GM12801 (cell line): ENCODE results near the gene FCHO1.

ENCODE experiments used
- TF ChIP-seq, protein P1 (sequence below): IDR thresholded peaks from one replicate; pipeline ENCODE4 v1.5.1; 2011; ENCODE audit warnings: control low read depth; ENCODE audit not compliant: insufficient read length; ENCODE audit errors: extremely low read depth

FCHO1 gene

DNA sequence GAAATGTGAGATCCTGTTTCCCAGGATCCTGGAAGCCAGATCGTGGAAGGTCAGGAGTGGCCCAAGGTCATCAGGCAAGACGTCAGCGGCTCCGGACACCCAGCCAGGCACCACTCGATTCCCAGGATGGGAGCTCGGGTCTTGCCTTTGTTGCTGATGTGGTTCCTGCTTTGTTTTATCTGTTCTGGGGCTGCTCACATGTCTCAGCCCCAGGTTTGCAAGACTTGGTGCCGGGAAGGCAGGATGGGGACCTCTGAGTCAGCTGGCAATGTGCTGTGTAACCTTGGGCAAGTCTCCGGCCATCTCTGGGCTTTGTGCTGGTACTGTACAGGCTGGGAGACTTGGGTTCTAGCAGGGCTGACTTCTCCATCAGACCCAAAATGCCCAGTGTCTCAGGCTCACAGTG lies 1.4 kb upstream of the FCHO1 start:
- TF ChIP-seq, protein P1, sequence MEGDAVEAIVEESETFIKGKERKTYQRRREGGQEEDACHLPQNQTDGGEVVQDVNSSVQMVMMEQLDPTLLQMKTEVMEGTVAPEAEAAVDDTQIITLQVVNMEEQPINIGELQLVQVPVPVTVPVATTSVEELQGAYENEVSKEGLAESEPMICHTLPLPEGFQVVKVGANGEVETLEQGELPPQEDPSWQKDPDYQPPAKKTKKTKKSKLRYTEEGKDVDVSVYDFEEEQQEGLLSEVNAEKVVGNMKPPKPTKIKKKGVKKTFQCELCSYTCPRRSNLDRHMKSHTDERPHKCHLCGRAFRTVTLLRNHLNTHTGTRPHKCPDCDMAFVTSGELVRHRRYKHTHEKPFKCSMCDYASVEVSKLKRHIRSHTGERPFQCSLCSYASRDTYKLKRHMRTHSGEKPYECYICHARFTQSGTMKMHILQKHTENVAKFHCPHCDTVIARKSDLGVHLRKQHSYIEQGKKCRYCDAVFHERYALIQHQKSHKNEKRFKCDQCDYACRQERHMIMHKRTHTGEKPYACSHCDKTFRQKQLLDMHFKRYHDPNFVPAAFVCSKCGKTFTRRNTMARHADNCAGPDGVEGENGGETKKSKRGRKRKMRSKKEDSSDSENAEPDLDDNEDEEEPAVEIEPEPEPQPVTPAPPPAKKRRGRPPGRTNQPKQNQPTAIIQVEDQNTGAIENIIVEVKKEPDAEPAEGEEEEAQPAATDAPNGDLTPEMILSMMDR, result no peak

DNA sequence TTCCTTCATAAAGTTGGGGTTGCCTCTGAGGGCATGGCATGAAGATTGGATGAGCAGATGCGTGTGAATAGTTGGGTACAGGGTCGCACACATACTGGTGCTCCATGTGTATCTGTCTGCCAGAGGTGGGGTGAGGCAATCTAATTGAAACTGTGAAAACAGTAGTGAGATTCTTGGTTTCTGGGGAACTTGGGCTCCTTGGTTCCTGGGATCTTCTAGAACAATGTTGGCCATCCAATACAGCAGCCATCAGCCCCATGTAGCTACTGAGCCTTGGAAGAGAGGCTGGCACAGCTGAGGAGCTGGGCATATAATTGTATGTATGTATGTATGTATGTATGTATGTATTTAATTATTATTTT lies 616 bp downstream of the FCHO1 start:
- TF ChIP-seq, protein P1, result no peak

DNA sequence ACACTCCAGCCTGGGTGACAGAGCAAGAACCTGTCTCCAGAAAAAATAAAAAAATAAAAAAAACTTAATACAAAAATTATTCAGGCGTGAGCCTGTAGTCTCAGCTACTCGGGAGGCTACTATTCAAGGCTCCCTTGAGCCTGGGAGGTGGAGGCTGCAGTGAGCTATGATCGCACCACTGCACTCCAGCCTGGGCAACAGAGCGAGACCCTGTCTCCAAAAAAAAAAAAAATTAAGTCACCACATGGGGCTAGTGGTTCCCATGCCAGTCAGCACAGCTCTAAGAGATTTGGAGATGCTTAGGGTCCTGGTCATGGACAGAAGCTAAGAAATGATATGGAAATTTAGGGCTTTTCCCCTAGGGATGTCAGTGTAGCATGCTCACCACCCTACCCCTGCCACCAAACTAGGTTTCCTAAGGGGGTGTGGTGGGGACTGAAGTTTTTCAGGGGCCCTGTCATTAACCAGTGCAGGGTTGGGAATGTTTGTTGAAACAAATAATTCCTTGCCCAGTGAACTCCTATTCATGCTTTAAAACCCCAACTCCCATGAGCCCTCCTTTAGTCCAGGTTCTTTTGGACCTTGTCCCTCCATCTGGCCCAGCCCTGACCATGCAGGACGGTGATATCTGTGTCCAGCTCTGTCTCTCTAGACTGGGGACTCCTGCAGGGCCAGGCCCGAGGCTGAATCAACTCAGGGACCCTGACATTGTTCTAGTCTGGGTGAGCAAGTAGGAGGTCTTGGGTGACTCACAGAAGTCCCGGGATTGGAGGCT lies 1.8 kb downstream of the FCHO1 start:
- TF ChIP-seq, protein P1, result no peak

DNA sequence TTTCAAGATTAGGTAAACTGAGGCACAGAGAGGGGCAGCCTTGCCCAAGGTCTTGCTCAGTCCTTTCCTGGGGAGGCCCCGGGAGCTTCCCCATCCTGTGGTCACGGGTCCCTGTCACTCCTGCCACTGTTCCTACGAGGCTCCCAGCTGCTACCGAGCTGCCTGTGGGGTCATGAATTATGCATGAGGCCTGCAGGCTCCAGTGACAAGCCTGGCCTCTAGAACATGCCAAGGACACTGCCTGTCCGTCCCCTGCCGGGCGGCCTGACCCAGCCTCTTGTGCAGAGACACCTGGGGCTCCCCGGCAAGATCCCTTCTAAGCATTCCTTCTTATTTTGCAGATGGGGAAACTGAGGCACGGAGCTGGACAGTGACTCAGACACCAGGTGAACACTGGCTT lies 2.7 kb downstream of the FCHO1 start:
- TF ChIP-seq, protein P1, result no peak

DNA sequence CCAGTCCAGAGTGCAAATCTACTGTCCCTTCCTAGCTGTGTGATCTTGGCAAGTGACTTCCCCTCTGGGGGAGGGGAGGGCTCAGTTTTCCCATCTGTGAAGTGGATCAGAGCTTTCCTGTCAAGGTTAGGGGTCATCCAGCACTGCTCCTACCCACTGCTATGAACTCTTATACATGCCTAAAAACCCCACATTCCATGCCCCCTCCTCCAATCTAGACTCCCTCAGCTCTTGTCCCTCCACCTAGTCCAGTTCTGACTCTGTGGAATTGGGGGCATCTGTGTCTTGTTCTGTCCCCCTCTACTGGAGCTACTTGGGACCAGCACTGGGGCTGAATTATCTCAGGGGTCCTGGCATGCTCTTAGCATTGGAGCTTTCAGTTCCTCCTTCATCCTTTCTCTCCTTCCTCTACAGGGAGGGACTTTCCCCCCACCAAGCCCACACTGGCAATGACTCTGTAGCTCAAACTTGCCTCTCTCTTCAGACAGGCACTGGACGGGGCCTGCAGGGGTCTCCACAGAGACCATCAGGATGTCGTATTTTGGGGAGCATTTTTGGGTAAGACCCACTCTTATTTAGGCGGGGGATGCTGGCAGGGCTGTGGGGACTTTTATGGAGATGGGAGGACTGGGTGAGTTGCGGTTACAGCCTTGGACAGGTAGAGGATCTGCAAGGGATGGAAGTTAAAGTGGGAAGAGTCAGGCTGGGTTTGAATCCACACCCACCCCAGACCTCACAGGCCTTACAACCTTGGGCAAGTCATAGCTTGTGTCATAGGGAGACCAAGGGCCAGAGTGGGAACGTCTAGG lies 3.6 kb downstream of the FCHO1 start:
- TF ChIP-seq, protein P1, result no peak

DNA sequence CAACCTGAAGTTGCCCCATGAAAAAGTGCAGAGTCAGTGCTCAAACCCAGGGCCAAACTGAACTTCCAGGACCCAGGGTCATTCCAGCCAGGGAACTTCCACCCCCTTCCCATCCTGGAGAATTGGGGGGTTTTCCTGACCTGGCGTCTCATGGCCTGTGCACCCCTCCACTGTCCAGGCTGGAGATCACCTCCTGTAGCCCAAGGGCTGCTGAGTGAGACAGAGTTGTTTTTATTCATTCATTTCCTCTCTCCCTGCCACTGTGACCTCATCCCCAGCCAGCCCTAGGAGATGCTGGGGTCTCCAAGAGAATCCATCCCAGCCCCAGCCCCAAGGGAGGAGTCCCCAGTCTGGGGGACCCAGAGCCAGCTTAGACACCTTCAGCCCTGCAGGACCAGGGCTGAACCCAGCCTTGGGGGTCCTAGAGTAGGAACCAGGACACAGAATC lies 4.2 kb downstream of the FCHO1 start:
- TF ChIP-seq, protein P1, result no peak

DNA sequence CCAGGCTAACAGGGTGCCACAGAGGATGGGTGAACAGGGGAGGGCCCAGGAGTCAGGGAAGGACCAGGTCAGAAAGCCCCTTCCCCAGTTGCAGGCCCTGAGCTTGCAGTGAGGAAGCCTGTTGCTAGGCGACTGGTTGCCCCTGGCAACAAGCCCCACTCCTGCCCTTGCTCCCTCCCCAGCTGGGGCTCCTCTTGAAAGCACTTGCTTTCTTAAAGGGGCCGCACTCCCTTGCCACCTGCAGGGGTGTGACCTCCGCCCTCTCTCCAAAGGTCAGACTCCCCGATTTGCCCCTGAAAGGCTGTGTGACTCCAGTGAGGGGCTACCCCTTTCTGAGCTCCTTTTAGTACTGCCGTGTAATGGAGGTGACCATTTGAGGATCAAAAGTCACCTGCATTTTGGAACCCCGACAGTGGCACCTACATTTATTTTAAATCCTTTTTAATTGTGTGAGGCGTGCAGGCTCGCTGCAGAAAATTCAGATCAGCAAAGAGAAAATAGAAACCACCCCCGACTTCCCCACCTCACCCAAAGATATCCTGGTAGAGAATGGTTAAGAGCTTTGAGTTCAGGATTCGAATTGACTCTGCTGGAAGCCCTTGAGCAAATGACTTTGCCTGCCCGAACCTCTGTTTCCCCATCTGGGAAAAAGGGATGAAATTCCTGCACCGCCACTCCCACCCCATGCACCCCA lies 4.8 kb downstream of the FCHO1 start:
- TF ChIP-seq, protein P1, result no peak
